ENCODE measurements around the gene ARHGAP33. TPM values are rescaled to one million over a fixed set of nuclear protein-coding genes. Genes with fewer than 3 reads are reported as not detected.

The ARHGAP33 gene
- total RNA-seq, 1 experiment from 2014 or later: 19.5 TPM

GRCh38 chr19:35759697-35760096 is 15.7 kb upstream of the ARHGAP33 start:
- no peak for TF ChIP-seq CTCF (conservative IDR thresholded peaks at IDR 0.05)
- no CpG with 5 or more reads among the region's 2 CpGs for WGBS (ENCODE audit: extremely low coverage, insufficient read length, low lambda C conversion rate)
- Histone ChIP-seq H2BK12ac (ENCODE audit: insufficient read length, low read depth, low read length) (no peak overlapping the region), H2BK120ac (ENCODE audit: low read depth, low read length, poor library complexity, severe bottlenecking) (no peak overlapping the region), H3K23ac (ENCODE audit: insufficient read length, low read depth, low read length) (no peak overlapping the region), H2BK20ac (ENCODE audit: low read depth, low read length, poor library complexity, severe bottlenecking) (no peak overlapping the region), H3K18ac (ENCODE audit: insufficient read length, low read depth, low read length) (no peak overlapping the region), H3K4ac (ENCODE audit: low read depth, low read length) (no peak overlapping the region), H4K5ac (ENCODE audit: insufficient read length, low read depth, low read length) (no peak overlapping the region), H3K4me2 (ENCODE audit: insufficient read depth, insufficient read length, low read length) (no peak overlapping the region), H3K9me3 (ENCODE audit: control insufficient read depth, low read depth, low read length) (no peaks in the 10 kb centered on the region), H3K23me2 (ENCODE audit: insufficient read length, low read depth, low read length, poor library complexity, severe bottlenecking) (peaks cover 15% of the 10 kb centered on the region), H2BK15ac (ENCODE audit: low read depth, low read length) (no peak overlapping the region; the same call in 1 of the 2 replicates), H3K79me2 (ENCODE audit: insufficient read depth, low read length) (no peaks in the 10 kb centered on the region), H3K9ac (ENCODE audit: extremely low read depth, insufficient read length, low read length) (no peak overlapping the region), H4K20me1 (ENCODE audit: control insufficient read depth, insufficient read depth, insufficient read length) (no peaks in the 10 kb centered on the region), H3K56ac (ENCODE audit: insufficient read length, low read depth, low read length) (no peak overlapping the region), H3K4me1 (ENCODE audit: insufficient read depth, low read length) (no peaks in the 10 kb centered on the region), H3K27me3 (ENCODE audit: insufficient read depth, low read length) (no peaks in the 10 kb centered on the region), H2AK5ac (ENCODE audit: insufficient read length, low read length) (no peak overlapping the region), H3K79me1 (ENCODE audit: insufficient read depth, low read depth, low read length, poor library complexity, severe bottlenecking) (no peaks in the 10 kb centered on the region), H2AFZ (ENCODE audit: low read length) (no peak overlapping the region), H3K14ac (ENCODE audit: insufficient read depth, low read length) (no peak overlapping the region), H2BK5ac (ENCODE audit: insufficient read length, low read length) (no peak overlapping the region), H3T11ph (ENCODE audit: low read length) (no peak overlapping the region), H3K27ac (ENCODE audit: insufficient read length, low read depth, low read length) (no peak overlapping the region), H4K91ac (ENCODE audit: insufficient read length, low read depth, low read length) (no peak overlapping the region), H4K8ac (replicated peaks; ENCODE audit: insufficient read length, low read depth, low read length) (no peak overlapping the region)
- peaks cover 6 to 36% (median 34%) of the 10 kb centered on the region in 3 experiments; a peak in 6 of 7 replicates for H3K36me3 Mint-ChIP-seq (ENCODE audit: insufficient read depth in 1 of 3, low read depth in 3 of 3)
- H3K27ac Mint-ChIP-seq: no peak overlapping the region
- H3K4me3 Mint-ChIP-seq: peak overlapping the region; percentile 91 to 95
- no peak for DNase-seq
- H3K9me3 Mint-ChIP-seq: no peaks in the 10 kb centered on the region
- H3K4me1 Mint-ChIP-seq: peaks cover 12 to 23% of the 10 kb centered on the region in 2 experiments
- H3K27me3 Mint-ChIP-seq (ENCODE audit: low read depth): peaks cover 6% of the 10 kb centered on the region

Measured in H9 (cell line).